Testis (tissue), 3 donors: Measurements from ENCODE around the gene CLEC5A. TPM values are rescaled to one million over a fixed set of nuclear protein-coding genes. Genes with fewer than 3 reads are reported as not detected.

Source experiments
- DNase-seq: peaks from one replicate; pipeline ENCODE4 v3.0.0-alpha.2; 2019
- H3K27ac ChIP-seq, 2 donors: fragments of 200-600 bp; sonication (generic); one replicate each; pipeline ENCODE4 v1.5.1; 2019
- H3K27me3 ChIP-seq: fragments of 200-600 bp; sonication (generic); one replicate; pipeline ENCODE4 v1.5.1; 2019
- H3K36me3 ChIP-seq: fragments of 200-600 bp; sonication (generic); one replicate; pipeline ENCODE4 v1.5.1; 2017; ENCODE audit warnings: low read depth; ENCODE audit errors: missing control alignments
- H3K4me1 ChIP-seq: fragments of 200-600 bp; sonication (generic); one replicate; pipeline ENCODE4 v1.5.1; 2019
- H3K4me3 ChIP-seq, 2 donors: fragments of 200-600 bp; sonication (generic); one replicate each; pipeline ENCODE4 v1.5.1; 2017 to 2019
- H3K9me3 ChIP-seq: fragments of 200-600 bp; sonication (generic); one replicate; pipeline ENCODE4 v1.5.1; 2017
- CTCF ChIP-seq, 3 experiments: fragments of 450-650 bp in 2 of 3; fragments of 200-600 bp in 1 of 3; sonication (generic) in 1 of 3; IDR thresholded peaks; one replicate each; pipeline ENCODE4 v1.5.1; 2016 to 2019; ENCODE audit warnings: antibody characterized with exemption in 3 of 3, mild to moderate bottlenecking in 2 of 3, moderate library complexity in 1 of 3
- POLR2A ChIP-seq: fragments of 450-650 bp; IDR thresholded peaks from one replicate; pipeline ENCODE4 v1.6.1; 2017; ENCODE audit warnings: antibody characterized with exemption, mild to moderate bottlenecking, moderate library complexity
- WGBS, 2 donors: methylation state at CpG; one replicate each; pipeline ENCODE4 v1.1.5; 2018; 5-methylcytosine and 5-hydroxymethylcytosine counted together
- intact Hi-C: fragments of 100-400 bp; cut with DNase I; formaldehyde crosslinking; loops from one replicate; pipeline ENCODE4 v1.15.1; 2023; ENCODE audit warnings: low total_unique reads
- polyA plus RNA-seq: library from polyadenylated mRNA; stranded (reverse); fragments of 350-450 nt; fragmentation: Illumina TruSeq; extraction: RNeasy Lipid Tissue Mini Kit (QIAGEN cat#74804); gene quantifications from one replicate; pipeline ENCODE4 v1.2.3, GENCODE V29; 2014; ENCODE audit warnings: low read depth, low replicate concordance; ENCODE audit not compliant: insufficient read depth
- total RNA-seq, 2 donors: library from RNA; depleted of rRNA; stranded (reverse); fragments of >200 nt; gene quantifications; one replicate each; pipeline ENCODE4 v1.2.3, GENCODE V29; 2016

Gene CLEC5A
- total and polyA plus RNA-seq, 3 donors from 2014 or later = 0.31 to 0.74 (median 0.70) TPM

- 79 to 81% methylated on average over 3 of the region's 3 CpGs for WGBS, 2 donors
- DNase-seq = no peak
- TF ChIP-seq CTCF (IDR thresholded peaks at IDR 0.05) = no peak
- TF ChIP-seq POLR2A = no peak
These were observed 55.4 kb downstream of the CLEC5A start for GRCh38 chr7:141891336-141891735.

GRCh38 chr7:141889321-141889720 lies 57.5 kb downstream of the CLEC5A start:
- TF ChIP-seq CTCF (IDR thresholded peaks at IDR 0.05) (no peak), POLR2A (no peak)
- Histone ChIP-seq H3K4me3 (no peak overlapping the region), H3K27me3 (no peaks in the 10 kb centered on the region), H3K9me3 (no peaks in the 10 kb centered on the region), H3K36me3 (no peaks in the 10 kb centered on the region), H3K4me1 (no peaks in the 10 kb centered on the region), H3K27ac (no peak overlapping the region)
- 83 to 88% methylated on average over 1 of the region's 1 CpG for WGBS, 2 donors
- intact Hi-C loops = no loop called here
- no peak for DNase-seq

More at GRCh38 chr7:141891336-141891735, 55.4 kb downstream of the CLEC5A start:
- no peaks in the 10 kb centered on the region for H3K27me3 ChIP-seq
- intact Hi-C loops = no loop called here
- no peaks in the 10 kb centered on the region for H3K4me1 ChIP-seq
- H3K4me3 ChIP-seq = no peak overlapping the region
- no peaks in the 10 kb centered on the region for H3K9me3 ChIP-seq
- no peaks in the 10 kb centered on the region for H3K36me3 ChIP-seq
- no peak overlapping the region for H3K27ac ChIP-seq

- Histone ChIP-seq H3K27ac (no peak overlapping the region), H3K27me3 (no peaks in the 10 kb centered on the region), H3K9me3 (no peaks in the 10 kb centered on the region), H3K4me1 (no peaks in the 10 kb centered on the region), H3K36me3 (no peaks in the 10 kb centered on the region), H3K4me3 (no peak overlapping the region)
- intact Hi-C loops = no loop called here
- no peak for DNase-seq
- no peak for TF ChIP-seq CTCF (IDR thresholded peaks at IDR 0.05)
- TF ChIP-seq POLR2A = no peak
- WGBS, 2 donors = 82 to 85% methylated on average over 5 of the region's 5 CpGs
These were observed 62.1 kb downstream of the CLEC5A start for GRCh38 chr7:141884539-141885225.

GRCh38 chr7:141880960-141881359 lies 65.8 kb downstream of the CLEC5A start:
- no peak overlapping the region for H3K4me3 ChIP-seq
- TF ChIP-seq POLR2A = no peak
- no peak for TF ChIP-seq CTCF (IDR thresholded peaks at IDR 0.05)
- no peak overlapping the region for H3K27ac ChIP-seq
- WGBS, 2 donors = 72 to 100% methylated on average over 4 to 5 of the region's 5 CpGs
- no peaks in the 10 kb centered on the region for H3K9me3 ChIP-seq
- no peaks in the 10 kb centered on the region for H3K4me1 ChIP-seq
- no peak for DNase-seq
- no peaks in the 10 kb centered on the region for H3K36me3 ChIP-seq
- H3K27me3 ChIP-seq = no peaks in the 10 kb centered on the region
- intact Hi-C loops = no loop called here

GRCh38 chr7:141877365-141877764 lies 69.4 kb downstream of the CLEC5A start:
- Histone ChIP-seq H3K27ac (no peak overlapping the region), H3K4me3 (no peak overlapping the region), H3K9me3 (no peaks in the 10 kb centered on the region), H3K4me1 (no peaks in the 10 kb centered on the region), H3K36me3 (no peaks in the 10 kb centered on the region), H3K27me3 (no peaks in the 10 kb centered on the region)
- no peak for DNase-seq
- TF ChIP-seq POLR2A (no peak), CTCF (IDR thresholded peaks at IDR 0.05) (no peak)
- WGBS, 2 donors = 91 to 95% methylated on average over 3 of the region's 3 CpGs
- intact Hi-C loops = no loop called here
